ENCODE results near the gene PLA2G1B.

DNA sequence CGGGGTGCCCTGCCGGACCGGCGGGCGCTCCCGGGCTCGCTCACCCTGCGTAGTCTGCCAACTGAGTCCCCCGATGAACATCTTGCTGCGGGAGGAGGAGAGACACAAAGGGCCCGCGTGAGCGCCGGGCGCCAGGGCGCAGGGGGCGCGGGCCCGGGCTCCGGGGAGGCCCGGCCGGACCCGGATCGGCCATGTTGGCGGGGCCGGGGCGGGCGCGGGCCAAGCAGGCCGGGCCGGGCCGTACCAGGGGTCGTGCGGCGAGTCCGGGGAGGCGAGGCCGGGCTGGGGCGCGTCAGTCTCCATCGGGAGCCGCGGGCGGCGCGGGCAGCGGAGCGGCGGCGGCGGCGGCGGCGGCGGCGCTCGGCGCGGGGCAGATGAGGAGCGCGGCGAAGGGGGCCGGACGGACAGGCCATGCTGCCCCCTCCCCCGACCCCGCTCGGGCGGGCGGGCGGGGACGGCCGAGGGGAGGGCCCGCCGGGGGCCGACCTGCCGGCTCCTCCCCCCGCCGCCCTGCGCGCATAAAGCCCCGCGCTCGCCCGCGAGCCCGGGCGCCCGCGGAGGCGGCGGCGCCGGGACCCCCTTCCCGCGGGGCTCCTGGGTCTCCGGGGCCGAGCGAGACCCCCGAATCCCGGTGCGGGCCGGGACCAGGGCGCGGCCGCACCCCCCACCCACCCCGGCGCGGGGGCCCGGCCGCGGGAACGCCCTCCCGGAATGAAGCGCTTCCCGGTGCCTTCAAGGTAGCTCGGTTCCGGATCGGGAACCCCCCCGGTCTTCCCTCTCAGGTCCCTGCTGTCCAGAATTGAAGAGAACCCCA lies 41.4 kb upstream of the PLA2G1B start, which contains the start of gene MSI1:
- TF ChIP-seq, protein P1, sequence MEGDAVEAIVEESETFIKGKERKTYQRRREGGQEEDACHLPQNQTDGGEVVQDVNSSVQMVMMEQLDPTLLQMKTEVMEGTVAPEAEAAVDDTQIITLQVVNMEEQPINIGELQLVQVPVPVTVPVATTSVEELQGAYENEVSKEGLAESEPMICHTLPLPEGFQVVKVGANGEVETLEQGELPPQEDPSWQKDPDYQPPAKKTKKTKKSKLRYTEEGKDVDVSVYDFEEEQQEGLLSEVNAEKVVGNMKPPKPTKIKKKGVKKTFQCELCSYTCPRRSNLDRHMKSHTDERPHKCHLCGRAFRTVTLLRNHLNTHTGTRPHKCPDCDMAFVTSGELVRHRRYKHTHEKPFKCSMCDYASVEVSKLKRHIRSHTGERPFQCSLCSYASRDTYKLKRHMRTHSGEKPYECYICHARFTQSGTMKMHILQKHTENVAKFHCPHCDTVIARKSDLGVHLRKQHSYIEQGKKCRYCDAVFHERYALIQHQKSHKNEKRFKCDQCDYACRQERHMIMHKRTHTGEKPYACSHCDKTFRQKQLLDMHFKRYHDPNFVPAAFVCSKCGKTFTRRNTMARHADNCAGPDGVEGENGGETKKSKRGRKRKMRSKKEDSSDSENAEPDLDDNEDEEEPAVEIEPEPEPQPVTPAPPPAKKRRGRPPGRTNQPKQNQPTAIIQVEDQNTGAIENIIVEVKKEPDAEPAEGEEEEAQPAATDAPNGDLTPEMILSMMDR (IDR thresholded peaks at IDR 0.05): no peak
- no peak for TF ChIP-seq POLR2A (IDR thresholded peaks at IDR 0.05)

Measured in upper lobe of left lung (tissue), 4 donors.